HepG2 (cell line): Measurements from ENCODE around the gene NAMPT. TPM values are rescaled to one million over a fixed set of nuclear protein-coding genes. Genes with fewer than 3 reads are reported as not detected.

ENCODE experiments used
- AKNA ChIP-seq: sonication (generic); formaldehyde crosslinking; IDR thresholded peaks from 2 replicates; pipeline ENCODE4 v1.4.0; 2020; ENCODE audit warnings: missing genetic modification reagents, borderline replicate concordance
- BHLHE40 ChIP-seq: IDR thresholded peaks from 2 replicates; pipeline ENCODE4 v1.6.1; 2011; ENCODE audit warnings: low read length, improper control_type of control experiment
- ELF4 ChIP-seq: sonication (generic); formaldehyde crosslinking; IDR thresholded peaks from 2 replicates; pipeline ENCODE4 v1.5.0; 2020; ENCODE audit warnings: missing genetic modification reagents, mild to moderate bottlenecking, moderate library complexity, borderline replicate concordance
- HDAC1 ChIP-seq: sonication (generic); formaldehyde crosslinking; IDR thresholded peaks from 2 replicates; pipeline ENCODE4 v1.5.1; 2020; ENCODE audit warnings: mild to moderate bottlenecking, missing genetic modification reagents
- ISL2 ChIP-seq: sonication (generic); formaldehyde crosslinking; IDR thresholded peaks from 2 replicates; pipeline ENCODE4 v1.5.0; 2020; ENCODE audit warnings: missing genetic modification reagents
- NFYB ChIP-seq: sonication (generic); formaldehyde crosslinking; IDR thresholded peaks from 2 replicates; pipeline ENCODE4 v1.4.0; 2020; ENCODE audit warnings: missing genetic modification reagents
- POLR2G ChIP-seq: fragments of 200-400 bp; formaldehyde crosslinking; IDR thresholded peaks from 2 replicates; pipeline ENCODE4 v1.6.1; 2018; ENCODE audit warnings: mild to moderate bottlenecking, low read depth, low read length, moderate library complexity
- RXRB ChIP-seq: IDR thresholded peaks from 2 replicates; pipeline ENCODE4 v1.6.1; 2016; ENCODE audit warnings: borderline replicate concordance, missing genetic modification reagents, missing compliant biosample characterization
- TFAP4 ChIP-seq: sonication (generic); IDR thresholded peaks from 2 replicates; pipeline ENCODE4 v1.6.1; 2016; ENCODE audit warnings: low read depth, borderline replicate concordance
- ZNF737 ChIP-seq: sonication (generic); formaldehyde crosslinking; IDR thresholded peaks from 2 replicates; pipeline ENCODE4 v1.5.0; 2020; ENCODE audit warnings: missing genetic modification reagents, mild to moderate bottlenecking, borderline replicate concordance
- ZNF740 ChIP-seq: sonication (generic); formaldehyde crosslinking; IDR thresholded peaks from 2 replicates; pipeline ENCODE4 v1.4.0; 2020; ENCODE audit warnings: missing genetic modification reagents
- ZNF800 ChIP-seq: sonication (generic); formaldehyde crosslinking; IDR thresholded peaks from 2 replicates; pipeline ENCODE4 v1.4.0; 2020; ENCODE audit warnings: missing genetic modification reagents
- polyA plus RNA-seq, 8 experiments: library from polyadenylated mRNA; depleted of rRNA in 3 of 8; stranded (reverse) in 7 of 8; unstranded in 1 of 8; fragments of >200 nt; fragmentation: Illumina TruSeq in 4 of 8; extraction: Trizol in 4 of 8; gene quantifications; 2 replicates each; pipeline versions ENCODE4 v1.2.1 to v1.2.3, GENCODE V29; 2011 to 2016; ENCODE audit warnings: low read depth in 4 of 8, missing spikeins in 1 of 8, mixed read lengths in 1 of 8; ENCODE audit not compliant: insufficient read depth in 1 of 8
- total RNA-seq, 5 experiments: library from RNA; depleted of rRNA; stranded (reverse); fragments of >200 nt; fragmentation: Illumina TruSeq; extraction: Trizol; gene quantifications; 2 replicates each; pipeline ENCODE4 v1.2.3, GENCODE V29; 2016; ENCODE audit warnings: low read depth in 1 of 5
- TF ChIP-seq, protein P1 (sequence below): sonication (generic); formaldehyde crosslinking; IDR thresholded peaks from 2 replicates; pipeline ENCODE4 v1.4.0; 2020; ENCODE audit warnings: mild to moderate bottlenecking, missing genetic modification reagents
- TF ChIP-seq, protein P2 (sequence below): sonication (generic); formaldehyde crosslinking; IDR thresholded peaks from 2 replicates; pipeline ENCODE4 v1.4.0; 2020; ENCODE audit warnings: missing genetic modification reagents

NAMPT gene
- total and polyA plus RNA-seq, 2 of the 13 experiments (the other 11 are each of a cell fraction or from before 2014, with no cell fraction given) = 15.8 to 67.7 TPM

DNA sequence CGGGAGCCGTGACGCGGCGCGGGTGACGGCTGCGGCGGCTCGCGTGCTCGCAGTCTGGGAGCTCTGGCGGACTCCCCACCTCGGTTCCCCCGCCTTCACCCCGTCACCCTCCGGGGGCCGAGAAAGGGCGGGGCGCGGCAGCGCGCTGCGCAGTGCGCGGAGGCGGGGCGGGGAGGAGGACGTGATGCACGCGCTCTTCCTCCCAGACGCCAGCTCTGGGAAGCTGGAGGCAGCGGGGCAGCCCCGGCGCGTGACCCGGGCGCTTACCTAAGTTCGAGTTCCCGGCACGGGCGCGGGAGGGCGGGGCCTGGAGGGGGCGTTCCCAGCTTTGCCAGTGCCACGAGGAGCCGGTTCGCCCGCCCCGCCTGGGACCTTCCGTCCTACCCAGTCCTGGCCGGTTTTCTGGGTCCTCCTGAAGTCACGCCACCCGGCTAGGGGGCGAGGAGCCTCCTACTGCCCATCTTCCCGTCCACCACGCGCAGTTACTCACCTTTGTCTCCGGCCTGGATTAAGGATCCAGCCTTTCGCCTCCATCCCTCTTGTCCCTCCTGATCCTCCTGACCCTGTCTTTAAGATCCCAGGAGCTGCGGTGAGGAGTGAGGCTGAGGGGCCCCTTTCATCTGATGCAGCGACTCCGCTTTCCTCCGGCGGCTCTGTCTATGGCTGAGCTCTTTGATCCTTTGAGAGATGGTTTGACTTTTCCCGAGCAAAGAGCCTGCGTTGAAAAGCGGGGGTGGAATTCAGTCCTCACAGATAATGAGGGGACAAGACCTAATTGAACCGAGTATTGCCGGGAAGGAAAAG is 470 bp upstream of the NAMPT start (continued):
- TF ChIP-seq ZNF800 (CRISPR knock-in tag) = no peak
- no peak for TF ChIP-seq AKNA (CRISPR knock-in tag)
- TF ChIP-seq RXRB (CRISPR knock-in tag) = peak; percentile 38
- TF ChIP-seq, protein P1, sequence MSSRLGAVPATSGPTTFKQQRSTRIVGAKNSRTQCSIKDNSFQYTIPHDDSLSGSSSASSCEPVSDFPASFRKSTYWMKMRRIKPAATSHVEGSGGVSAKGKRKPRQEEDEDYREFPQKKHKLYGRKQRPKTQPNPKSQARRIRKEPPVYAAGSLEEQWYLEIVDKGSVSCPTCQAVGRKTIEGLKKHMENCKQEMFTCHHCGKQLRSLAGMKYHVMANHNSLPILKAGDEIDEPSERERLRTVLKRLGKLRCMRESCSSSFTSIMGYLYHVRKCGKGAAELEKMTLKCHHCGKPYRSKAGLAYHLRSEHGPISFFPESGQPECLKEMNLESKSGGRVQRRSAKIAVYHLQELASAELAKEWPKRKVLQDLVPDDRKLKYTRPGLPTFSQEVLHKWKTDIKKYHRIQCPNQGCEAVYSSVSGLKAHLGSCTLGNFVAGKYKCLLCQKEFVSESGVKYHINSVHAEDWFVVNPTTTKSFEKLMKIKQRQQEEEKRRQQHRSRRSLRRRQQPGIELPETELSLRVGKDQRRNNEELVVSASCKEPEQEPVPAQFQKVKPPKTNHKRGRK = no peak
- peak; percentile 91 for TF ChIP-seq HDAC1 (CRISPR knock-in tag)
- 0 out of 2 replicates have a peak, but pooled peaks have one; percentile 26 for TF ChIP-seq ISL2 (CRISPR knock-in tag)
- TF ChIP-seq BHLHE40 = peak; percentile 93
- TF ChIP-seq, protein P2, sequence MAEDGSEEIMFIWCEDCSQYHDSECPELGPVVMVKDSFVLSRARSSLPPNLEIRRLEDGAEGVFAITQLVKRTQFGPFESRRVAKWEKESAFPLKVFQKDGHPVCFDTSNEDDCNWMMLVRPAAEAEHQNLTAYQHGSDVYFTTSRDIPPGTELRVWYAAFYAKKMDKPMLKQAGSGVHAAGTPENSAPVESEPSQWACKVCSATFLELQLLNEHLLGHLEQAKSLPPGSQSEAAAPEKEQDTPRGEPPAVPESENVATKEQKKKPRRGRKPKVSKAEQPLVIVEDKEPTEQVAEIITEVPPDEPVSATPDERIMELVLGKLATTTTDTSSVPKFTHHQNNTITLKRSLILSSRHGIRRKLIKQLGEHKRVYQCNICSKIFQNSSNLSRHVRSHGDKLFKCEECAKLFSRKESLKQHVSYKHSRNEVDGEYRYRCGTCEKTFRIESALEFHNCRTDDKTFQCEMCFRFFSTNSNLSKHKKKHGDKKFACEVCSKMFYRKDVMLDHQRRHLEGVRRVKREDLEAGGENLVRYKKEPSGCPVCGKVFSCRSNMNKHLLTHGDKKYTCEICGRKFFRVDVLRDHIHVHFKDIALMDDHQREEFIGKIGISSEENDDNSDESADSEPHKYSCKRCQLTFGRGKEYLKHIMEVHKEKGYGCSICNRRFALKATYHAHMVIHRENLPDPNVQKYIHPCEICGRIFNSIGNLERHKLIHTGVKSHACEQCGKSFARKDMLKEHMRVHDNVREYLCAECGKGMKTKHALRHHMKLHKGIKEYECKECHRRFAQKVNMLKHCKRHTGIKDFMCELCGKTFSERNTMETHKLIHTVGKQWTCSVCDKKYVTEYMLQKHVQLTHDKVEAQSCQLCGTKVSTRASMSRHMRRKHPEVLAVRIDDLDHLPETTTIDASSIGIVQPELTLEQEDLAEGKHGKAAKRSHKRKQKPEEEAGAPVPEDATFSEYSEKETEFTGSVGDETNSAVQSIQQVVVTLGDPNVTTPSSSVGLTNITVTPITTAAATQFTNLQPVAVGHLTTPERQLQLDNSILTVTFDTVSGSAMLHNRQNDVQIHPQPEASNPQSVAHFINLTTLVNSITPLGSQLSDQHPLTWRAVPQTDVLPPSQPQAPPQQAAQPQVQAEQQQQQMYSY (CRISPR knock-in tag) = peak; percentile 76
- no peak for TF ChIP-seq ELF4 (CRISPR knock-in tag)
- TF ChIP-seq POLR2G = peak; percentile 73
- TF ChIP-seq ZNF737 (CRISPR knock-in tag) = no peak
- TF ChIP-seq ZNF740 (CRISPR knock-in tag) = no peak
- TF ChIP-seq NFYB (CRISPR knock-in tag) = peak; percentile 56
- no peak for TF ChIP-seq TFAP4
